Measurements from ENCODE around the gene RNF222. TPM values are rescaled to one million over a fixed set of nuclear protein-coding genes. Genes with fewer than 3 reads are reported as not detected.

Gene RNF222
- total and polyA plus RNA-seq, 2 of the 8 experiments (the other 6 are each of a cell fraction or from before 2014, with no cell fraction given), result not detected

DNA sequence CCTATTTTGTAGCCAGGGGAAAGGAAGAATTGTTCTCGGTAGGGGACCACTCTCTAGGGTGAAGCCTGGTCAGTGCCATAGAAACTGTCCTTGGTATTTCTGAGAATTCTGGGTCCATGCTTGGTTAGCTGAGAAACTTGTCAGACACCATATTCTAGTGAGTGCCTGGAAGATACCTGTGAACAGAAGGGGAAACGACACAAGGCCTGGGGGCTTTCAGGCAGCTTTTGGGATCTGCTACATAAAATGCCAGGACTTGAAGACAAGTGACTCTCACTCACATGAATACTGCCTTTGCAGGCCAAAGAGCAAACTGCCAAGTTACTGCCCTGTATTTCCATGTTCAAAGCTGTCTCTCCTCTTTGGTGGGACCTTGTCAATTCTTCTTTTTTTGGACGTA, 39.7 kb downstream of the RNF222 start:
- H2BK12ac ChIP-seq (ENCODE audit: low read depth, low read length), result no peak overlapping the region
- no peak overlapping the region for H3K4ac ChIP-seq (replicated peaks; ENCODE audit: insufficient read length, low read depth, low read length)
- H2BK20ac ChIP-seq (ENCODE audit: low read length), result no peak overlapping the region
- TF ChIP-seq BCL11A (IDR thresholded peaks at IDR 0.05; ENCODE audit: low read depth in 2 of 2, low read length in 2 of 2) (no peak), SAP30 (IDR thresholded peaks at IDR 0.05; ENCODE audit: insufficient read depth, insufficient replicate concordance, low read length) (no peak), BACH1 (IDR thresholded peaks at IDR 0.05; ENCODE audit: low read length) (no peak), SIRT6 (IDR thresholded peaks at IDR 0.05; ENCODE audit: low read length) (no peak), SIX5 (IDR thresholded peaks at IDR 0.05; ENCODE audit: low read depth, low read length) (no peak), POLR2AphosphoS5 (IDR thresholded peaks at IDR 0.05; ENCODE audit: low read depth, low read length) (no peak), FOSL1 (IDR thresholded peaks at IDR 0.05; ENCODE audit: insufficient read depth, low read depth, low read length) (no peak), EZH2 (IDR thresholded peaks at IDR 0.05; ENCODE audit: low read depth, low read length, severe bottlenecking) (no peak), SUZ12 (IDR thresholded peaks at IDR 0.05; ENCODE audit: low read length) (no peak)
- H2AFZ ChIP-seq (ENCODE audit: low read length), result no peak overlapping the region
- no peak overlapping the region for H3K56ac ChIP-seq (replicated peaks; ENCODE audit: insufficient read length, low read depth, low read length)
- no peak overlapping the region for H4K8ac ChIP-seq (ENCODE audit: extremely low read depth, insufficient read depth, low read length)
- H3K23ac ChIP-seq (ENCODE audit: insufficient read length), result no peak overlapping the region
- no peaks in the 10 kb centered on the region for H3K27me3 ChIP-seq (replicated peaks in 1 of 4; ENCODE audit: control insufficient read depth in 3 of 4, extremely low read depth in 1 of 4, insufficient read depth in 3 of 4, low read length in 3 of 4)
- no peak overlapping the region for H4K5ac ChIP-seq (ENCODE audit: insufficient read length, low read depth, low read length)
- no peak overlapping the region for H3K4me3 ChIP-seq (ENCODE audit: extremely low read depth in 1 of 4, insufficient read depth in 2 of 4, low read depth in 3 of 4, low read length in 4 of 4)
- DNase-seq (ENCODE audit: low read depth in 1 of 2, low spot score in 2 of 2) (no peak), FAIRE-seq (no peak)
- no peak overlapping the region for H4K91ac ChIP-seq (replicated peaks; ENCODE audit: insufficient read length, low read length)
- POLR2A ChIA-PET (ENCODE audit: partially characterized antibody), result interaction anchor here (0.9 to 2.7 kb wide), 4 partner anchors 11 to 25 kb away, joined by 3 to 20 read pairs (median 4); partner anchors contain the start of genes KRABD2 and RPL26
- H2BK120ac ChIP-seq (replicated peaks; ENCODE audit: low read depth, low read length), result no peak overlapping the region
- H3K9ac ChIP-seq (replicated peaks in 1 of 4; ENCODE audit: extremely low read depth in 1 of 4, low read depth in 3 of 4, low read length in 3 of 4), result no peak overlapping the region
- 88% methylated on average over 3 of the region's 3 CpGs; no CpG with 5 or more reads in 1 of the 2 experiments for WGBS, 2 experiments (ENCODE audit: extremely low coverage in 1 of 2, insufficient coverage in 1 of 2, insufficient read length in 1 of 2, insufficient replicate concordance in 2 of 2, low coverage in 1 of 2, low lambda C conversion rate in 2 of 2, missing lambda C conversion rate in 1 of 2)
- no peaks in the 10 kb centered on the region for H4K20me1 ChIP-seq (replicated peaks in 1 of 2; ENCODE audit: control insufficient read depth in 1 of 2, insufficient read depth in 2 of 2, low read length in 2 of 2)
- no peaks in the 10 kb centered on the region for H3K36me3 ChIP-seq (ENCODE audit: control insufficient read depth in 2 of 4, insufficient read depth in 4 of 4, low read length in 3 of 4)
- H2BK5ac ChIP-seq (ENCODE audit: low read depth, low read length), result no peak overlapping the region
- no peaks in the 10 kb centered on the region for H3K79me2 ChIP-seq (ENCODE audit: control insufficient read depth in 1 of 2, insufficient read depth in 2 of 2, low read length in 2 of 2)
- no peak overlapping the region for H2AK5ac ChIP-seq (ENCODE audit: low read depth, low read length)
- no peaks in the 10 kb centered on the region; the same call in 1 of the 2 replicates for H3K23me2 ChIP-seq (ENCODE audit: low read depth, low read length)
- no peak overlapping the region for H2BK15ac ChIP-seq (ENCODE audit: low read length)
- no peak overlapping the region for H3K14ac ChIP-seq (ENCODE audit: insufficient read length)
- no peaks in the 10 kb centered on the region for H3K9me3 ChIP-seq (ENCODE audit: insufficient read depth in 2 of 2, low read depth in 1 of 2, low read length in 1 of 2)
- no peak overlapping the region for H3K27ac ChIP-seq (ENCODE audit: low read depth, low read length)
- no peak overlapping the region for H3K4me2 ChIP-seq (ENCODE audit: insufficient read depth in 1 of 2, low read depth in 2 of 2, low read length in 2 of 2)
- CTCF ChIA-PET (ENCODE audit: partially characterized antibody), result no interaction called here
- peaks cover 0 to 5% (median 3%) of the 10 kb centered on the region in 4 experiments; a peak in 2 of 7 replicates for H3K4me1 ChIP-seq (replicated peaks in 1 of 4; ENCODE audit: control insufficient read depth in 3 of 4, insufficient read depth in 4 of 4, low read length in 3 of 4)
- no peak overlapping the region for H3K18ac ChIP-seq (ENCODE audit: extremely low read depth, low read length)
- no peaks in the 10 kb centered on the region for H3K79me1 ChIP-seq (ENCODE audit: low read depth, low read length)

Measured in H1 (cell line).